EL (cell line): ENCODE measurements around the gene MAOA.
"Not testable (repeated sequence)": the region's sequence is repeated elsewhere in the genome, so short reads cannot be mapped to it uniquely, and the experiment has no call there.

Experiments
- DNase-seq: peaks from one replicate; pipeline ENCODE4 v3.0.0-alpha.2; 2016

Gene MAOA

GRCh38 chrX:43656005-43656494 lies at the start of gene MAOA:
Gene MAOA (plus strand): TSS chrX:43656299. CDS start chrX:43656342, 43 bp downstream.
- DNase-seq: peak; percentile 2

- no peak for DNase-seq
Measured at GRCh38 chrX:43612400-43612799, 43.7 kb upstream of the MAOA start.

- no peak for DNase-seq
Measured at GRCh38 chrX:43615660-43616059, 40.4 kb upstream of the MAOA start.

- DNase-seq: no peak
Measured at GRCh38 chrX:43618366-43619205, 37.5 kb upstream of the MAOA start.

- DNase-seq: not testable (repeated sequence)
Measured at GRCh38 chrX:43619861-43620260, 36.2 kb upstream of the MAOA start.

- no peak for DNase-seq
Measured at GRCh38 chrX:43627147-43627546, 29.0 kb upstream of the MAOA start.

GRCh38 chrX:43627669-43628068 lies 28.4 kb upstream of the MAOA start:
- no peak for DNase-seq

GRCh38 chrX:43629229-43629628 lies 26.9 kb upstream of the MAOA start:
- DNase-seq: no peak

- peak; percentile 4 for DNase-seq
Measured at GRCh38 chrX:43631841-43632240, 24.3 kb upstream of the MAOA start.

GRCh38 chrX:43633081-43633480 lies 23.0 kb upstream of the MAOA start:
- DNase-seq: no peak

GRCh38 chrX:43633757-43634156 lies 22.3 kb upstream of the MAOA start:
- no peak for DNase-seq

GRCh38 chrX:43640482-43640881 lies 15.6 kb upstream of the MAOA start:
- DNase-seq: no peak

- no peak for DNase-seq
Measured at GRCh38 chrX:43641691-43642090, 14.4 kb upstream of the MAOA start.

- no peak for DNase-seq
Measured at GRCh38 chrX:43643201-43643600, 12.9 kb upstream of the MAOA start.

- DNase-seq: no peak
Measured at GRCh38 chrX:43643662-43644061, 12.4 kb upstream of the MAOA start.

GRCh38 chrX:43644124-43644701 lies 11.9 kb upstream of the MAOA start:
- DNase-seq: peak; percentile 58

GRCh38 chrX:43646800-43647199 lies 9.3 kb upstream of the MAOA start:
- no peak for DNase-seq

GRCh38 chrX:43654431-43655150 lies 1.5 kb upstream of the MAOA start:
- peak; percentile 85 for DNase-seq

GRCh38 chrX:43655151-43656004 lies 721 bp upstream of the MAOA start:
- peak; percentile 43 for DNase-seq

GRCh38 chrX:43657671-43658070 lies 1.6 kb downstream of the MAOA start:
- DNase-seq: no peak

GRCh38 chrX:43661521-43662240 lies 5.6 kb downstream of the MAOA start:
- DNase-seq: no peak

- DNase-seq: no peak
Measured at GRCh38 chrX:43663173-43663572, 7.1 kb downstream of the MAOA start.
